ENCODE measurements around the gene SPRTN. TPM values are rescaled to one million over a fixed set of nuclear protein-coding genes. Genes with fewer than 3 reads are reported as not detected.

The SPRTN gene
- total and polyA plus RNA-seq, 2 of the 8 experiments (the other 6 are each of a cell fraction or from before 2014, with no cell fraction given): 6.6 to 15.1 TPM

- TF ChIP-seq CHD7 (IDR thresholded peaks at IDR 0.05; ENCODE audit: insufficient replicate concordance, low read length) (no peak), CBX8 (IDR thresholded peaks at IDR 0.05; ENCODE audit: borderline replicate concordance, low read depth, low read length) (no peak)
These were observed 10.3 kb downstream of the SPRTN start (continued) for GRCh38 chr1:231348442-231348841.
